HG03457 (cell line): ENCODE measurements around the gene FKBP1A.

Experiments
- ATAC-seq: cut with Tn5 transposase; IDR thresholded peaks from one replicate; pipeline ENCODE4 v1.9.1; 2021; ENCODE audit warnings: moderate number of reproducible peaks; ENCODE audit not compliant: unreplicated experiment

The FKBP1A gene

GRCh38 chr20:1388741-1389483 lies 3.9 kb downstream of the FKBP1A start:
- no peak for ATAC-seq

- ATAC-seq: no peak
Observed at GRCh38 chr20:1388253-1388652, 4.6 kb downstream of the FKBP1A start.

GRCh38 chr20:1386323-1386722 lies 6.5 kb downstream of the FKBP1A start:
- ATAC-seq: no peak

GRCh38 chr20:1383623-1384404 lies 9.0 kb downstream of the FKBP1A start:
- no peak for ATAC-seq

GRCh38 chr20:1382670-1383069 lies 10.2 kb downstream of the FKBP1A start:
- no peak for ATAC-seq

- ATAC-seq: no peak
Observed at GRCh38 chr20:1381753-1382591, 10.9 kb downstream of the FKBP1A start.

- ATAC-seq: no peak
Observed at GRCh38 chr20:1378735-1379125, 14.1 kb downstream of the FKBP1A start.

GRCh38 chr20:1377984-1378734 lies 14.7 kb downstream of the FKBP1A start:
- no peak for ATAC-seq

GRCh38 chr20:1377341-1377871 lies 15.4 kb downstream of the FKBP1A start:
- no peak for ATAC-seq

- no peak for ATAC-seq
Observed at GRCh38 chr20:1376408-1377270, 16.2 kb downstream of the FKBP1A start.

- ATAC-seq: no peak
Observed at GRCh38 chr20:1376007-1376406, 16.8 kb downstream of the FKBP1A start.

GRCh38 chr20:1375515-1375914 lies 17.3 kb downstream of the FKBP1A start:
- no peak for ATAC-seq

- no peak for ATAC-seq
Observed at GRCh38 chr20:1374246-1374645, 18.6 kb downstream of the FKBP1A start.

- no peak for ATAC-seq
Observed at GRCh38 chr20:1373614-1374013, 19.2 kb downstream of the FKBP1A start.

- ATAC-seq: no peak
Observed at GRCh38 chr20:1373036-1373435, 19.8 kb downstream of the FKBP1A start.

- ATAC-seq: no peak
Observed at GRCh38 chr20:1371830-1372539, 20.9 kb downstream of the FKBP1A start.

- no peak for ATAC-seq
Observed at GRCh38 chr20:1371202-1371782, 21.6 kb downstream of the FKBP1A start.

GRCh38 chr20:1370548-1371110 lies 22.2 kb downstream of the FKBP1A start:
- ATAC-seq: no peak
